HepG2 (cell line): ENCODE data around the gene EIF4G1. TPM values are rescaled to one million over a fixed set of nuclear protein-coding genes. Genes with fewer than 3 reads are reported as not detected.

Experiments
- AKNA ChIP-seq: sonication (generic); formaldehyde crosslinking; IDR thresholded peaks from 2 replicates; pipeline ENCODE4 v1.4.0; 2020; ENCODE audit warnings: missing genetic modification reagents, borderline replicate concordance
- BHLHE40 ChIP-seq: IDR thresholded peaks from 2 replicates; pipeline ENCODE4 v1.6.1; 2011; ENCODE audit warnings: low read length, improper control_type of control experiment
- EP300 ChIP-seq, 3 experiments: sonication (generic) in 1 of 3; formaldehyde crosslinking in 1 of 3; IDR thresholded peaks; 2 replicates each; pipeline versions ENCODE4 v1.5.1 to v1.6.1; 2011 to 2020; ENCODE audit warnings: low read depth in 2 of 3, low read length in 2 of 3, borderline replicate concordance in 1 of 3, improper control_type of control experiment in 1 of 3, mild to moderate bottlenecking in 1 of 3, missing genetic modification reagents in 1 of 3, moderate library complexity in 1 of 3
- FOXJ3 ChIP-seq: sonication (generic); formaldehyde crosslinking; IDR thresholded peaks from 2 replicates; pipeline ENCODE4 v1.4.0; 2020; ENCODE audit warnings: missing genetic modification reagents, mild to moderate bottlenecking, borderline replicate concordance
- ONECUT2 ChIP-seq: sonication (generic); formaldehyde crosslinking; IDR thresholded peaks from 2 replicates; pipeline ENCODE4 v1.4.0; 2020; ENCODE audit warnings: missing genetic modification reagents
- PITX1 ChIP-seq: sonication (generic); formaldehyde crosslinking; IDR thresholded peaks from 2 replicates; pipeline ENCODE4 v1.5.1; 2020; ENCODE audit warnings: mild to moderate bottlenecking, missing genetic modification reagents
- RBFOX2 ChIP-seq: fragments of 200-400 bp; formaldehyde crosslinking; IDR thresholded peaks from 2 replicates; pipeline ENCODE4 v1.6.1; 2017; ENCODE audit warnings: low read depth, mild to moderate bottlenecking, low read length
- SIX1 ChIP-seq: sonication (generic); formaldehyde crosslinking; IDR thresholded peaks from 2 replicates; pipeline ENCODE4 v1.4.0; 2020; ENCODE audit warnings: missing genetic modification reagents, borderline replicate concordance
- SMAD3 ChIP-seq: sonication (generic); formaldehyde crosslinking; IDR thresholded peaks from 2 replicates; pipeline ENCODE4 v1.4.0; 2020; ENCODE audit warnings: missing genetic modification reagents
- TAF1 ChIP-seq: sonication (generic); formaldehyde crosslinking; IDR thresholded peaks from 2 replicates; pipeline ENCODE4 v1.4.0; 2020; ENCODE audit warnings: missing genetic modification reagents
- ZMAT5 ChIP-seq: sonication (generic); formaldehyde crosslinking; IDR thresholded peaks from 2 replicates; pipeline ENCODE4 v1.5.0; 2020; ENCODE audit warnings: mild to moderate bottlenecking, low read depth, missing genetic modification reagents, borderline replicate concordance
- ZNF292 ChIP-seq: sonication (generic); formaldehyde crosslinking; IDR thresholded peaks from 2 replicates; pipeline ENCODE4 v1.8.1; 2022; ENCODE audit warnings: mild to moderate bottlenecking, low read depth, missing genetic modification reagents, borderline replicate concordance
- polyA plus RNA-seq, 8 experiments: library from polyadenylated mRNA; depleted of rRNA in 3 of 8; stranded (reverse) in 7 of 8; unstranded in 1 of 8; fragments of >200 nt; fragmentation: Illumina TruSeq in 4 of 8; extraction: Trizol in 4 of 8; gene quantifications; 2 replicates each; pipeline versions ENCODE4 v1.2.1 to v1.2.3, GENCODE V29; 2011 to 2016; ENCODE audit warnings: low read depth in 4 of 8, missing spikeins in 1 of 8, mixed read lengths in 1 of 8; ENCODE audit not compliant: insufficient read depth in 1 of 8
- total RNA-seq, 5 experiments: library from RNA; depleted of rRNA; stranded (reverse); fragments of >200 nt; fragmentation: Illumina TruSeq; extraction: Trizol; gene quantifications; 2 replicates each; pipeline ENCODE4 v1.2.3, GENCODE V29; 2016; ENCODE audit warnings: low read depth in 1 of 5
- TF ChIP-seq, protein P1 (sequence below): sonication (generic); formaldehyde crosslinking; IDR thresholded peaks from 2 replicates; pipeline ENCODE4 v1.4.0; 2020; ENCODE audit warnings: mild to moderate bottlenecking, low read depth, missing genetic modification reagents
- TF ChIP-seq, protein P2 (sequence below): sonication (generic); formaldehyde crosslinking; IDR thresholded peaks from 2 replicates; pipeline ENCODE4 v1.4.0; 2020; ENCODE audit warnings: missing genetic modification reagents, mild to moderate bottlenecking, borderline replicate concordance
- TF ChIP-seq, protein P3 (sequence below), 2 experiments: sonication (generic) in 1 of 2; formaldehyde crosslinking in 1 of 2; IDR thresholded peaks; 2 replicates each; pipeline versions ENCODE4 v1.4.0 to v1.6.1; 2018 to 2020; ENCODE audit warnings: missing genetic modification reagents in 2 of 2, borderline replicate concordance in 1 of 2, low read depth in 1 of 2, mild to moderate bottlenecking in 1 of 2, missing biosample characterization in 1 of 2

Gene EIF4G1
- total and polyA plus RNA-seq, 2 of the 13 experiments (the other 11 are each of a cell fraction or from before 2014, with no cell fraction given): 208 to 213 TPM

GRCh38 chr3:184361532-184361931, 47.1 kb downstream of the EIF4G1 start, which contains the start of the genes CLCN2 and POLR2H (continued):
- TF ChIP-seq EP300 (IDR thresholded peaks at IDR 0.05; ENCODE audit: low read depth in 2 of 2, low read length in 2 of 2) (no peak), EP300 (CRISPR knock-in tag; IDR thresholded peaks at IDR 0.05; ENCODE audit: borderline replicate concordance) (no peak), TAF1 (CRISPR knock-in tag) (no peak; the same call in 1 of the 2 replicates), SMAD3 (CRISPR knock-in tag) (no peak; the same call in 1 of the 2 replicates), FOXJ3 (no peak), AKNA (CRISPR knock-in tag) (no peak), RBFOX2 (peak; percentile 88), ZNF292 (CRISPR knock-in tag) (no peak), ZMAT5 (CRISPR knock-in tag) (no peak), ONECUT2 (CRISPR knock-in tag) (no peak), BHLHE40 (peak; percentile 67), PITX1 (no peak), SIX1 (CRISPR knock-in tag) (no peak)
- TF ChIP-seq, protein P1, sequence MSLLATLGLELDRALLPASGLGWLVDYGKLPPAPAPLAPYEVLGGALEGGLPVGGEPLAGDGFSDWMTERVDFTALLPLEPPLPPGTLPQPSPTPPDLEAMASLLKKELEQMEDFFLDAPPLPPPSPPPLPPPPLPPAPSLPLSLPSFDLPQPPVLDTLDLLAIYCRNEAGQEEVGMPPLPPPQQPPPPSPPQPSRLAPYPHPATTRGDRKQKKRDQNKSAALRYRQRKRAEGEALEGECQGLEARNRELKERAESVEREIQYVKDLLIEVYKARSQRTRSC (CRISPR knock-in tag): no peak
- TF ChIP-seq, protein P2, sequence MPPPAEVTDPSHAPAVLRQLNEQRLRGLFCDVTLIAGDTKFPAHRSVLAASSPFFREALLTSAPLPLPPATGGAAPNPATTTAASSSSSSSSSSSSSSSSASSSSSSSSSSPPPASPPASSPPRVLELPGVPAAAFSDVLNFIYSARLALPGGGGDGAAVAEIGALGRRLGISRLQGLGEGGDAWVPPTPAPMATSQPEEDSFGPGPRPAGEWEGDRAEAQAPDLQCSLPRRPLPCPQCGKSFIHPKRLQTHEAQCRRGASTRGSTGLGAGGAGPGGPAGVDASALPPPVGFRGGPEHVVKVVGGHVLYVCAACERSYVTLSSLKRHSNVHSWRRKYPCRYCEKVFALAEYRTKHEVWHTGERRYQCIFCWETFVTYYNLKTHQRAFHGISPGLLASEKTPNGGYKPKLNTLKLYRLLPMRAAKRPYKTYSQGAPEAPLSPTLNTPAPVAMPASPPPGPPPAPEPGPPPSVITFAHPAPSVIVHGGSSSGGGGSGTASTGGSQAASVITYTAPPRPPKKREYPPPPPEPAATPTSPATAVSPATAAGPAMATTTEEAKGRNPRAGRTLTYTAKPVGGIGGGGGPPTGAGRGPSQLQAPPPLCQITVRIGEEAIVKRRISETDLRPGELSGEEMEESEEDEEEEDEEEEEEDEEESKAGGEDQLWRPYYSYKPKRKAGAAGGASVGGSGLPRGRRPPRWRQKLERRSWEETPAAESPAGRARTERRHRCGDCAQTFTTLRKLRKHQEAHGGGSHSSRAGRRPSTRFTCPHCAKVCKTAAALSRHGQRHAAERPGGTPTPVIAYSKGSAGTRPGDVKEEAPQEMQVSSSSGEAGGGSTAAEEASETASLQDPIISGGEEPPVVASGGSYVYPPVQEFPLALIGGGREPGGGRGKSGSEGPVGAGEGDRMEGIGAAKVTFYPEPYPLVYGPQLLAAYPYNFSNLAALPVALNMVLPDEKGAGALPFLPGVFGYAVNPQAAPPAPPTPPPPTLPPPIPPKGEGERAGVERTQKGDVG (CRISPR knock-in tag): 0 out of 2 replicates have a peak, but pooled peaks have one; percentile 7
- TF ChIP-seq, protein P3, sequence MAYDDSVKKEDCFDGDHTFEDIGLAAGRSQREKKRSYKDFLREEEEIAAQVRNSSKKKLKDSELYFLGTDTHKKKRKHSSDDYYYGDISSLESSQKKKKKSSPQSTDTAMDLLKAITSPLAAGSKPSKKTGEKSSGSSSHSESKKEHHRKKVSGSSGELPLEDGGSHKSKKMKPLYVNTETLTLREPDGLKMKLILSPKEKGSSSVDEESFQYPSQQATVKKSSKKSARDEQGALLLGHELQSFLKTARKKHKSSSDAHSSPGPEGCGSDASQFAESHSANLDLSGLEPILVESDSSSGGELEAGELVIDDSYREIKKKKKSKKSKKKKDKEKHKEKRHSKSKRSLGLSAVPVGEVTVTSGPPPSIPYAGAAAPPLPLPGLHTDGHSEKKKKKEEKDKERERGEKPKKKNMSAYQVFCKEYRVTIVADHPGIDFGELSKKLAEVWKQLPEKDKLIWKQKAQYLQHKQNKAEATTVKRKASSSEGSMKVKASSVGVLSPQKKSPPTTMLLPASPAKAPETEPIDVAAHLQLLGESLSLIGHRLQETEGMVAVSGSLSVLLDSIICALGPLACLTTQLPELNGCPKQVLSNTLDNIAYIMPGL (CRISPR knock-in tag; IDR thresholded peaks at IDR 0.05; ENCODE audit: borderline replicate concordance in 1 of 2, low read depth in 1 of 2): no peak
